Smooth muscle cell (in vitro differentiated cells): Measurements from ENCODE around the gene DBF4B. TPM values are rescaled to one million over a fixed set of nuclear protein-coding genes. Genes with fewer than 3 reads are reported as not detected.
"Not testable (repeated sequence)": the region's sequence is repeated elsewhere in the genome, so short reads cannot be mapped to it uniquely, and the experiment has no call there.

Source experiments
- DNase-seq: peaks from one replicate; lab custom pipeline; 2025; ENCODE audit not compliant: unreplicated experiment; lab: John Stamatoyannopoulos, UW
- H2AFZ ChIP-seq: fragments of 200-600 bp; sonication (generic); 2 replicates; pipeline ENCODE4 v1.6.0; 2016; ENCODE audit warnings: antibody characterized with exemption, low read depth, mild to moderate bottlenecking
- H3F3A ChIP-seq: fragments of 200-600 bp; sonication (generic); 2 replicates; pipeline ENCODE4 v1.6.0; 2017; ENCODE audit warnings: antibody characterized with exemption, low read depth
- H3K27ac ChIP-seq: fragments of 200-600 bp; sonication (generic); 2 replicates; pipeline ENCODE4 v1.5.1; 2016; ENCODE audit warnings: low read depth, mild to moderate bottlenecking
- H3K27me3 ChIP-seq: fragments of 200-600 bp; sonication (generic); 2 replicates; pipeline ENCODE4 v1.6.1; 2016; ENCODE audit warnings: low read depth, mild to moderate bottlenecking
- H3K36me3 ChIP-seq: fragments of 200-600 bp; sonication (generic); 2 replicates; pipeline ENCODE4 v1.5.1; 2016; ENCODE audit warnings: low read depth
- H3K4me1 ChIP-seq: fragments of 200-600 bp; sonication (generic); 2 replicates; pipeline ENCODE4 v1.5.1; 2016; ENCODE audit warnings: low read depth
- H3K4me2 ChIP-seq: fragments of 200-600 bp; sonication (generic); 2 replicates; pipeline ENCODE4 v1.6.0; 2016; ENCODE audit warnings: mild to moderate bottlenecking
- H3K4me3 ChIP-seq: fragments of 200-600 bp; sonication (generic); 2 replicates; pipeline ENCODE4 v1.5.1; 2016; ENCODE audit warnings: mild to moderate bottlenecking
- H3K79me2 ChIP-seq: fragments of 200-600 bp; sonication (generic); 2 replicates; pipeline ENCODE4 v1.6.0; 2016; ENCODE audit warnings: low read depth, mild to moderate bottlenecking
- H3K9ac ChIP-seq: fragments of 200-600 bp; sonication (generic); 2 replicates; pipeline ENCODE4 v1.6.0; 2016; ENCODE audit warnings: low read depth
- H3K9me3 ChIP-seq: fragments of 200-600 bp; sonication (generic); replicated peaks from 2 replicates; pipeline ENCODE4 v1.5.1; 2016; ENCODE audit warnings: low read depth
- H4K20me1 ChIP-seq: fragments of 200-600 bp; sonication (generic); 2 replicates; pipeline ENCODE4 v1.6.0; 2016; ENCODE audit warnings: low read depth
- WGBS: methylation state at CpG from one replicate; pipeline ENCODE4 v1.1.7; 2016; ENCODE audit warnings: low lambda C conversion rate; 5-methylcytosine and 5-hydroxymethylcytosine counted together
- polyA plus RNA-seq: library from polyadenylated mRNA; unstranded; fragments of >200 nt; fragmentation: Nextera tagmentation; extraction: Ambion mirVana; gene quantifications from 2 replicates; pipeline ENCODE4 v1.2.1, GENCODE V29; 2016
- total RNA-seq: library from RNA; depleted of rRNA; stranded (reverse); fragments of >200 nt; gene quantifications from 2 replicates; pipeline ENCODE4 v1.2.3, GENCODE V29; 2014
- TF ChIP-seq, protein P1 (sequence below): fragments of 200-600 bp; sonication (generic); IDR thresholded peaks from 2 replicates; pipeline ENCODE4 v1.5.1; 2017; ENCODE audit warnings: borderline replicate concordance, mild to moderate bottlenecking, antibody characterized with exemption; ENCODE audit not compliant: insufficient read depth, poor library complexity, severe bottlenecking

Gene DBF4B
- total and polyA plus RNA-seq, 2 experiments from 2014 or later = 1.6 to 2.7 TPM

GRCh38 chr17:44707755-44708400 is 587 bp upstream of the DBF4B start:
- no peaks in the 10 kb centered on the region for H3F3A ChIP-seq
- H3K4me3 ChIP-seq = peak overlapping the region; percentile 85
- H3K27me3 ChIP-seq = no peaks in the 10 kb centered on the region
- TF ChIP-seq, protein P1, sequence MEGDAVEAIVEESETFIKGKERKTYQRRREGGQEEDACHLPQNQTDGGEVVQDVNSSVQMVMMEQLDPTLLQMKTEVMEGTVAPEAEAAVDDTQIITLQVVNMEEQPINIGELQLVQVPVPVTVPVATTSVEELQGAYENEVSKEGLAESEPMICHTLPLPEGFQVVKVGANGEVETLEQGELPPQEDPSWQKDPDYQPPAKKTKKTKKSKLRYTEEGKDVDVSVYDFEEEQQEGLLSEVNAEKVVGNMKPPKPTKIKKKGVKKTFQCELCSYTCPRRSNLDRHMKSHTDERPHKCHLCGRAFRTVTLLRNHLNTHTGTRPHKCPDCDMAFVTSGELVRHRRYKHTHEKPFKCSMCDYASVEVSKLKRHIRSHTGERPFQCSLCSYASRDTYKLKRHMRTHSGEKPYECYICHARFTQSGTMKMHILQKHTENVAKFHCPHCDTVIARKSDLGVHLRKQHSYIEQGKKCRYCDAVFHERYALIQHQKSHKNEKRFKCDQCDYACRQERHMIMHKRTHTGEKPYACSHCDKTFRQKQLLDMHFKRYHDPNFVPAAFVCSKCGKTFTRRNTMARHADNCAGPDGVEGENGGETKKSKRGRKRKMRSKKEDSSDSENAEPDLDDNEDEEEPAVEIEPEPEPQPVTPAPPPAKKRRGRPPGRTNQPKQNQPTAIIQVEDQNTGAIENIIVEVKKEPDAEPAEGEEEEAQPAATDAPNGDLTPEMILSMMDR = no peak
- peak overlapping the region; percentile 65 for H3K9ac ChIP-seq
- peaks cover 18% of the 10 kb centered on the region for H3K4me1 ChIP-seq
- no peaks in the 10 kb centered on the region for H4K20me1 ChIP-seq
- no peaks in the 10 kb centered on the region for H3K36me3 ChIP-seq
- WGBS = 53% methylated on average over 4 of the region's 4 CpGs
- H3K79me2 ChIP-seq = peaks cover 19% of the 10 kb centered on the region
- H3K27ac ChIP-seq = peak overlapping the region; percentile 57
- H3K9me3 ChIP-seq = no peaks in the 10 kb centered on the region
- H3K4me2 ChIP-seq = peak overlapping the region; percentile 84
- DNase-seq = no peak
- peak overlapping the region; percentile 88 for H2AFZ ChIP-seq

GRCh38 chr17:44719444-44719843 is 11.0 kb downstream of the DBF4B start:
- Histone ChIP-seq H3K27ac (no peak overlapping the region), H3K4me1 (no peaks in the 10 kb centered on the region), H4K20me1 (no peaks in the 10 kb centered on the region), H2AFZ (no peak overlapping the region), H3K9me3 (no peaks in the 10 kb centered on the region), H3F3A (no peaks in the 10 kb centered on the region), H3K4me3 (no peak overlapping the region), H3K9ac (no peak overlapping the region), H3K4me2 (no peak overlapping the region), H3K27me3 (no peaks in the 10 kb centered on the region), H3K36me3 (no peaks in the 10 kb centered on the region), H3K79me2 (no peaks in the 10 kb centered on the region)
- TF ChIP-seq, protein P1 = no peak
- no peak for DNase-seq
- 100% methylated on average over 1 of the region's 1 CpG for WGBS

DNA sequence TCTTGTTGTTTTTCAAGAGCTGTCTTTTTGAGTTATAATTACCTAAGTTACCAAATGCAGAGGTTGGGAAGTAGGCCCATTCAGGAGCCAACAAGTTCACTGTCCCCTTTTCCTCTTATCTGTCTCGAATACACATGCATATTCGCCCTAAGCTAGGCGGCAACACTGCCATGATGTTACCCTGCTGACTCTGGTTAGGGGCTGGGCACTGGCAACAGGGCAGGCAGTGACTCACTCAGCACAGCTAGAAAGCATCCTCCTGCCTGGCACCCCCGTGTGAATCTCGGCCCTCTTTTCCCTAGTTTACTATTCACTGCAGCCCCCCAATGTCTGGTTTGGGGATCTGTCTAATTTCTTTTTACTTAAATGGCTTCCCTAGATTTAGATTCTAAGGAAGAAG is 13.8 kb downstream of the DBF4B start:
- Histone ChIP-seq H3K27me3 (no peaks in the 10 kb centered on the region), H3F3A (no peaks in the 10 kb centered on the region), H3K79me2 (no peaks in the 10 kb centered on the region), H3K4me2 (no peak overlapping the region), H4K20me1 (no peaks in the 10 kb centered on the region), H2AFZ (no peak overlapping the region), H3K36me3 (no peaks in the 10 kb centered on the region), H3K9ac (no peak overlapping the region), H3K9me3 (no peaks in the 10 kb centered on the region), H3K27ac (no peak overlapping the region), H3K4me3 (no peak overlapping the region), H3K4me1 (no peaks in the 10 kb centered on the region)
- TF ChIP-seq, protein P1 = no peak
- no peak for DNase-seq
- 81% methylated on average over 5 of the region's 5 CpGs for WGBS

GRCh38 chr17:44726121-44726520 is 17.7 kb downstream of the DBF4B start:
- not testable (repeated sequence) for H3K4me1 ChIP-seq, H3K36me3 ChIP-seq, H3K27me3 ChIP-seq, H2AFZ ChIP-seq, H3K79me2 ChIP-seq, DNase-seq, H3K4me3 ChIP-seq, H3F3A ChIP-seq, H3K4me2 ChIP-seq, H3K9ac ChIP-seq, H3K9me3 ChIP-seq, H4K20me1 ChIP-seq, H3K27ac ChIP-seq
- WGBS = over 99% methylated on average over 6 of the region's 6 CpGs
